ENCODE results near the gene LCE2C. TPM values are rescaled to one million over a fixed set of nuclear protein-coding genes. Genes with fewer than 3 reads are reported as not detected.

The LCE2C gene
- total RNA-seq, 6 donors from 2014 or later: not detected

- Histone ChIP-seq H3K27ac (no peak overlapping the region), H3K4me3 (no peak overlapping the region), H3K9me3 (no peaks in the 10 kb centered on the region), H3K4me1 (no peaks in the 10 kb centered on the region), H3K36me3 (no peaks in the 10 kb centered on the region), H3K27me3 (no peaks in the 10 kb centered on the region)
- TF ChIP-seq POLR2AphosphoS5 (IDR thresholded peaks at IDR 0.05) (no peak), CTCF (IDR thresholded peaks at IDR 0.05) (no peak), EP300 (IDR thresholded peaks at IDR 0.05) (no peak), POLR2A (IDR thresholded peaks at IDR 0.05) (no peak)
- DNase-seq: no peak
- ATAC-seq (ENCODE audit: low FRiP score in 2 of 2): no peak
Observed at GRCh38 chr1:152646656-152647055, 28.4 kb upstream of the LCE2C start.

- TF ChIP-seq EP300 (IDR thresholded peaks at IDR 0.05) (no peak), CTCF (IDR thresholded peaks at IDR 0.05) (peak in 4 of 6 experiments; percentile 16 to 46 (median 23)), POLR2AphosphoS5 (IDR thresholded peaks at IDR 0.05) (no peak), POLR2A (IDR thresholded peaks at IDR 0.05) (no peak)
- Histone ChIP-seq H3K36me3 (no peaks in the 10 kb centered on the region), H3K4me1 (no peaks in the 10 kb centered on the region), H3K4me3 (no peak overlapping the region), H3K27me3 (no peaks in the 10 kb centered on the region), H3K27ac (no peak overlapping the region), H3K9me3 (no peaks in the 10 kb centered on the region)
- DNase-seq: no peak
- 29 to 36% methylated on average over 10 of the region's 10 CpGs for WGBS, 2 donors
- peak in 1 of 2 donors; percentile 56 for ATAC-seq (ENCODE audit: low FRiP score in 2 of 2)
Observed at GRCh38 chr1:152654110-152654509, 21.0 kb upstream of the LCE2C start.

- DNase-seq: no peak
- no peak for ATAC-seq (ENCODE audit: low FRiP score in 2 of 2)
- Histone ChIP-seq H3K4me1 (no peaks in the 10 kb centered on the region), H3K9me3 (no peaks in the 10 kb centered on the region), H3K27me3 (no peaks in the 10 kb centered on the region), H3K27ac (no peak overlapping the region), H3K36me3 (no peaks in the 10 kb centered on the region), H3K4me3 (no peak overlapping the region)
- WGBS, 2 donors: 61 to 65% methylated on average over 2 of the region's 2 CpGs
- no peak for TF ChIP-seq POLR2AphosphoS5 (IDR thresholded peaks at IDR 0.05)
- TF ChIP-seq CTCF (IDR thresholded peaks at IDR 0.05): no peak
- no peak for TF ChIP-seq POLR2A (IDR thresholded peaks at IDR 0.05)
- no peak for TF ChIP-seq EP300 (IDR thresholded peaks at IDR 0.05)
Observed at GRCh38 chr1:152656459-152656858, 18.6 kb upstream of the LCE2C start.

GRCh38 chr1:152657677-152658076 lies 17.4 kb upstream of the LCE2C start:
- no peaks in the 10 kb centered on the region for H3K9me3 ChIP-seq
- no peaks in the 10 kb centered on the region for H3K36me3 ChIP-seq
- DNase-seq (no peak), ATAC-seq (ENCODE audit: low FRiP score in 2 of 2) (no peak)
- H3K27ac ChIP-seq: no peak overlapping the region
- no peaks in the 10 kb centered on the region for H3K4me1 ChIP-seq
- no peak overlapping the region for H3K4me3 ChIP-seq
- TF ChIP-seq CTCF (IDR thresholded peaks at IDR 0.05) (no peak), EP300 (IDR thresholded peaks at IDR 0.05) (no peak), POLR2AphosphoS5 (IDR thresholded peaks at IDR 0.05) (no peak), POLR2A (IDR thresholded peaks at IDR 0.05) (no peak)
- no peaks in the 10 kb centered on the region for H3K27me3 ChIP-seq
- 91 to 93% methylated on average over 4 of the region's 4 CpGs for WGBS, 2 donors

- H3K9me3 ChIP-seq: no peaks in the 10 kb centered on the region
- 83 to 89% methylated on average over 3 of the region's 3 CpGs for WGBS, 2 donors
- ATAC-seq (ENCODE audit: low FRiP score in 2 of 2) (no peak), DNase-seq (no peak)
- H3K4me3 ChIP-seq: no peak overlapping the region
- no peak overlapping the region for H3K27ac ChIP-seq
- no peak for TF ChIP-seq POLR2A (IDR thresholded peaks at IDR 0.05)
- no peak for TF ChIP-seq POLR2AphosphoS5 (IDR thresholded peaks at IDR 0.05)
- TF ChIP-seq EP300 (IDR thresholded peaks at IDR 0.05): no peak
- no peak for TF ChIP-seq CTCF (IDR thresholded peaks at IDR 0.05)
- no peaks in the 10 kb centered on the region for H3K4me1 ChIP-seq
- H3K27me3 ChIP-seq: no peaks in the 10 kb centered on the region
- H3K36me3 ChIP-seq: no peaks in the 10 kb centered on the region
Observed at GRCh38 chr1:152658649-152659048, 16.4 kb upstream of the LCE2C start.
